ENCODE data around the gene HLA-F. TPM values are rescaled to one million over a fixed set of nuclear protein-coding genes. Genes with fewer than 3 reads are reported as not detected.

HLA-F gene
- total RNA-seq, 1 donor from 2014 or later: 6.8 TPM

DNA sequence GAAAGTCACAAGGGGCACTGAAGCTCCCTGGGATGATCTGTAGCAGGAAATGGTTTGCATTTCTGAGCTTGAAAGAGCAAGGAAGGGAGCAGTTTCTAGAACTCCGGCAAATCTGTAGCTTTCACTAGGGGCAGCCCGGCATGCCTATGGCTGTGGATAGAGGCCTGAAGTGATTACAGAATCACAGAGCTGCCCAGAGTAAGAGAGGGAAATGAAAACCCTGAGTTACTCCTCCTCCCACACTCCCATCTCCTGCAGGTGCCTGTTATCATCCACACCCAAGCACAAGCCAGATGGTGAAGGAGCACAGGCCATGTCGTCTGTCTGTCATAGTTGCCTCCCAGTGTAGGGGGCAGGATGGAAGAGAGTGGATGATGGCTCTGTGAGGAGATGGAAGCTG lies 37.1 kb downstream of the HLA-F start:
- DNase-seq (ENCODE audit: low read depth): no peak

DNA sequence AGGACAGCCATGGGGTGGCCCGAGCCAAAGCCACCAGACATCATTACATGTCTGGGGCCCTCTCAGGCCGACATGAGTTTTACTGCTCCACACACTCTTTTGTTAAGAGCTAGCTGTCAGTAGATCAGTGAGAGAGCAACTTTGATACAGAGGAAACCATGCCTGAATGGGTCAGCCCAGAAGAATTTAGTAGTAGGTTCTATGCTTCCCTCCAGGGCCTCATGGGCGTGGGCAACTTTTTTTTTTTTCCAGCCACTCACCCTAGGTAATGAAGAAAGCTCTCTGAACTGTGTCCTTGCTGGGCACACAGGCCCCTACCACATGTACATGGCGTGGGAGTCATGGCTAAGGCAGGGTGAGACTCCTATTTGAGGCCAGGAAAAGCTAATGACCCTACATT lies 38.8 kb downstream of the HLA-F start:
- DNase-seq (ENCODE audit: low read depth): no peak

DNA sequence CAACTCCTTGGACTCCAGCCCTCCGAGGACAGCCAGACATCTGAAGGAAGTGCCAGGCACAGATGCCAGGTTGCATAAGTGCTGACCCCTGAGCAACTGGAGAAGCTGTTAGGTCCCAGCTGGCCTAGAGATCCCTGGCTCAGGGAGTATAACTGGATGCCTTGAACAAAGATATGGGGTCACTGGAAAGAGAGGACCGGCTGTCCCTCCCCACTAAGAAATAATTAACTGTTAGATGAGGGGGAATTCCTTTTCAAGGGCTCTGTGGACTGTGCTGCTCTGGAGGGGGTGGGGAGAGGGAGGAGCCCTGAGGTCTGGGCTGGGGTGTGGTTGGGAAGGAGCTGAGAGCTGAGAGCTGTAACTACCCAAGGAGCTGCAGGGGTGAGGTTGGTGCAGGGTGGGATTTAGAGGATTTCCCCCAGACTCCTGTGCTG lies 39.6 kb downstream of the HLA-F start:
- DNase-seq (ENCODE audit: low read depth): no peak

DNA sequence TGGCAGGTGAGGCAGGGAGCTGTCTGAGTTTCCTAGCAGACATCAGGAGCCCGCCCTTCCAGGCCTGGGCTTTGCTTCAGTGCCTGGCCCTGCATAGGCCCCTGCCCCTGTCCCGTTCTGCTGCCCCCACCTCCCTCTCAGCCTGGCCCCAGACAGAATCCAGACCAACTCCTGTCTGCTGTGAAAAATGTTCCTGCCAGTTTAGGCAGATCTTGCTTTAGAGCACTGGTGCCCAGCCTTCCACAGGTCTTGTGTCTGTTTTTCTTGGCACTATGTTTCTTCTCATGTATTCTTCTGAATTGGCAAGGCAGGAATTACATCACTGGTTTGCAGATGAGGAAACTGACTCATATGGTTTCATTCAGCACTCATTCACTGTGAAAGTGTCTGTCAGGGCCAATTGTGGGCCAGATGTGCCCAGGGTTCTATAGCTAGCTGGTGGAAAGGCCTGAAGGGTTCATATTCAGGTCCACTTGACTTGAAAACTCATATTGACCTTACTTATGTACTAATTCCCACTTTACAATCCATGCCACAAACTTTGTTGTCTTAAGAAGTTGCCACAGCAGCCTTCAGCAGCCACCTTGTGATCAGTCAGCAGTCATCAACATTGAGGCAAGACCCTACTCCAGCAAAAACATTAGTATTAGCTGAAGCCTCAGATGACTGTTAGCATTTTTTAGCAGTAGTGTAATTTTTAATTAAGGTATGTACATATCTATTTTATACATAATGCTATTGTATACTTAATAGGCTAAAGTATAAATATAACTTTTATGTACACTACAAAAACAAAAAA lies 40.5 kb downstream of the HLA-F start:
- DNase-seq (ENCODE audit: low read depth): peak; percentile 13

DNA sequence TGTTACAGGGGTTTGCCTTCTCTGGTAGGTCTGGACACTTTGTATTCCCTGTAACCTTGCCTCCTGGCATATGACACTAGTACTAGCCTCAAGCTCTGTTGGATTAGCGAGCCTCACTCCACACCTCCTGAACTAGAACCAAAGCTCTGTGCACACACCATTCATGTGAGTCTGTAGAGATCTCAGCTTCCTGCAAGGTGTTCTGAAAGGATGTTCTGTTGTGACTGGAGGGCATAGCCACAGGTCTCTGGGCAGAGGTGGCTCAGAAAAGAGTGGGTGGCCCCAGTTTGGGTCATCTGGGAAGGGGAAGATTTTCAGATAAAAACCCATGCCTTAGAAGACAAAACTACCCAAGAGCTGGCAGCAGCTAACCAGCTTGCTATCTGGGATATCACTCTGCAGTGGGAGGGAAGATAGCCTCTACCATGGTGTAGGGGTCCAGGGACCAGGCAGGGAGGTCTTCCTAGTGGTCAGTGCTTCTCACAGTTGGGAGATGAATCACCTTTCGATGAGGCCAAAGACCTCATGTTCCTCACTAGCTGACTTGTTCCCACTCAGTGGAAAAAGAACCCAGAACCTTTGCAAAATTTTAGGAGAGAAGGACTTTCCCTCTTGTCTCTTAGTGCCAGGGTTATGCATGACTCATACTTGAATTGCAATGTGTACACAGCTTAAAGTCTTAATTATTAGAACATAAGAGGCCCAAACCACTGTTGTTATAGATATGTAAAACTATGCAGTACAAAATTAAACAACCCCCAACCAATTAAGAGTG lies 41.4 kb downstream of the HLA-F start:
- DNase-seq (ENCODE audit: low read depth): no peak

DNA sequence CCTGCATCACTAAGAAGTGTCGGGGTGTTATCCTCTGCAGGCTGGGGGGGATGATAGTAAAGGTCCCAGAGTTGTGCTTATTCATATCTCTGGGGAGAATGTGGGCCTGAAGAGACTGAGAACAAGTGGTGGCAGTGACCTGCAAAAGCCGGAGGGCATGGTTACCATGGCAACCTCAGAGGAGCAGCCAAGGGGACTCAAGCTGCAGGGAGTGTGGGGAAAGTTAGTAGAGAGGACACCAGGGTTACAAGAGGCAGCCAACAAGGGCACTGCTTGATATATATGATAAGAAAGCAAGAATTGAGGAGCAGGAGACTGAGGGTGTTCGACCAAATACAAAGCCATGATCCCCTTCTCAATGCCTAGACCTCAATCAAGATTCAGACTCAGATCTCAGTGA lies 46.1 kb downstream of the HLA-F start:
- DNase-seq (ENCODE audit: low read depth): no peak

DNA sequence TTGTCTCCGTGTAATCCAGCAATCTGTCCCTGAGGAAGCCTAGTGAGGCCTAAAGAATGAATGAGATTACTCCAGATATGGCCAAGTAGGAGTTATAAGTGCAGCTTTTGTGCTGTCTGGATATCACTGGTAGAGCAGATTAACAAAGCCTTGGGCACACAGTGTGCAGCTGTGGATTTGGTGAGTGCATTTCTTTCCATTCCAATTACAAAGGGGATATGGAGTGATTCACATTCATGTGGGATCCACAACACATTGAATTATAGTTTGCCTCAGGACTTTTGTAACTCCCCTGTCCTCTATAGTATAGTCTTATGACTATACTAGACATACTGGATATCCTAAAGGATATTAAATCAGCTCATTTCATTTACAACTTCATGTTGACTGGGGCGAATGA lies 47.1 kb downstream of the HLA-F start:
- DNase-seq (ENCODE audit: low read depth): no peak

DNA sequence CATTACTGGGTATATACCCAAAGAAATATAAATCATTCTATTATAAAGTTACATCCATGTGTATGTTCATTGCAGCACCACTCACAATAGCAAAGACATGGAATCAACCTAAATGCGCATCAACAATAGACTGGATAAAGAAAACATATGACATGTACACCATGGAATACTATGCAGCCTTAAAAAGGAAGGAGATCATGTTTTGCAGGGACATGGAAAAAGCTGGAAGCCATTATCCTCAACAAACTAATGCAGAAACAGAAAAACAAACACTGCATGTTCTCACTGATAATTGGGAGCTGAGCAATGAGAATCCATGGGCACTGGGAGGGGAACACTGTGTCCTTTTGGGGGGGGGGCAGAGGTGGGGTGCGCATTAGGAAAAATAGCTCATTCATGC lies 53.5 kb downstream of the HLA-F start:
- no peak for DNase-seq (ENCODE audit: low read depth)

Other genes with a start within 250 kb of the HLA-F start
- gene MAS1L, start 235.5 kb upstream of the HLA-F start, total RNA-seq: not detected in 2 replicates
- not detected in 2 replicates for gene UBD, start 163.7 kb upstream of the HLA-F start, total RNA-seq
- not detected in 2 replicates for gene OR2H2, start 138.3 kb upstream of the HLA-F start, total RNA-seq
- gene GABBR1, start 90.3 kb upstream of the HLA-F start, total RNA-seq: 5.7 and 7.8 TPM in 2 replicates
- gene MOG, start 66.3 kb upstream of the HLA-F start, total RNA-seq: not detected in 2 replicates
- not detected in 2 replicates for gene ZFP57, start 42.3 kb upstream of the HLA-F start, total RNA-seq
- gene HLA-G, start 104.4 kb downstream of the HLA-F start, total RNA-seq: not detected in 2 replicates
- gene HLA-A, start 219.1 kb downstream of the HLA-F start, total RNA-seq: 1,062 and 1,076 TPM in 2 replicates